NB4 (cell line): ENCODE data around the gene NCAM2.

Source experiments
- DNase-seq: peaks from one replicate; pipeline ENCODE4 v3.0.0; 2010; ENCODE audit warnings: low read depth
- H3K4me3 ChIP-seq: one replicate; pipeline ENCODE4 v1.5.1; 2011; ENCODE audit warnings: mild to moderate bottlenecking, low read depth, low read length, moderate library complexity
- CTCF ChIP-seq: IDR thresholded peaks from one replicate; pipeline ENCODE4 v1.5.1; 2012; ENCODE audit warnings: low read depth, low read length
- MYC ChIP-seq: IDR thresholded peaks from 2 replicates; pipeline ENCODE4 v1.6.1; 2011; ENCODE audit warnings: low read depth, low read length
- POLR2A ChIP-seq: IDR thresholded peaks from 2 replicates; pipeline ENCODE4 v1.6.1; 2011; ENCODE audit warnings: mild to moderate bottlenecking; ENCODE audit not compliant: insufficient read length; ENCODE audit errors: extremely low read depth
- TF ChIP-seq, protein P1 (sequence below): IDR thresholded peaks from 2 replicates; pipeline ENCODE4 v1.6.1; 2011; ENCODE audit warnings: low read depth, low read length

The NCAM2 gene

DNA sequence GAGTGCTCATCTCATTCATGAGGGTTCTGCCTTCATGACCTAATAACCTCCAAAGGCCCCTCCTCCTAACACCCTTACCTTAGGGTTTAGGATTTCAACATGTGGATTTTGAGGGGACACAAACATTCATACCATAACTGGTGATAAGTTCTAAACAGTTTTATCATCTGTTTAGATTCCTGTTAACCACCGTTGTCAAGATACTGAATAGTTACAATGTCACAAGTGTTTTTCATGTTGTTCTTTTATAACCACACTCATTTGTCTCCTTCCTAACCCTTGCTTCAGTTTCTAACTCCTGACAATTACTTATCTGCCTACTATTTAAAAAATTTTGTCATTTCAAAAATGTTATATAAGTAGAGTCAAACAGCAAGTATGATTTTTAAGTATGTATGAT is 86.0 kb downstream of the NCAM2 start:
- TF ChIP-seq POLR2A (no peak), CTCF (no peak), MYC (no peak)
- TF ChIP-seq, protein P1, sequence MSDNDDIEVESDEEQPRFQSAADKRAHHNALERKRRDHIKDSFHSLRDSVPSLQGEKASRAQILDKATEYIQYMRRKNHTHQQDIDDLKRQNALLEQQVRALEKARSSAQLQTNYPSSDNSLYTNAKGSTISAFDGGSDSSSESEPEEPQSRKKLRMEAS, result no peak
- no peak overlapping the region for H3K4me3 ChIP-seq
- DNase-seq, result no peak

GRCh38 chr21:21085206-21085605 is 87.0 kb downstream of the NCAM2 start:
- H3K4me3 ChIP-seq, result no peak overlapping the region
- no peak for DNase-seq
- no peak for TF ChIP-seq POLR2A
- TF ChIP-seq, protein P1, result no peak
- no peak for TF ChIP-seq CTCF
- no peak for TF ChIP-seq MYC

DNA sequence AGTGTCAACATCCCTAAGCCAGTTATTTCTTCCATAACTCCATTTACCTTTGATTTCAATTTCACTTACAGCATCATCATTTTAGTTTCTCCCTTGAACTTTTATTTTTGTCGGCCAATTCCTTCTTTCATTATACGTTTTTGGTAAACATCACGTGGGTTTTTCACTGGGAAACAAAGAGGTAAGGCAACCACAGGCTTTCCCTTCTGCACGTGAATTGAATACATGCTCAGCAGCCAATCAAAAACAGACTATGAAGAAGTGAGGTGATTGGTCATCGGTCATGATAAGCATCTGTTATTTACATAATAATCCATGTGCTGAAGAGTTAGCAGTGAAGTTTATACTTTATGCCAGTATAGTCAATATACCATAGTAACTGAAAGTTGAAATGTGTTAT is 98.7 kb downstream of the NCAM2 start:
- DNase-seq, result no peak
- no peak for TF ChIP-seq CTCF
- no peak for TF ChIP-seq MYC
- TF ChIP-seq, protein P1, result no peak
- TF ChIP-seq POLR2A, result no peak
- H3K4me3 ChIP-seq, result no peak overlapping the region

GRCh38 chr21:21097466-21097865 is 99.3 kb downstream of the NCAM2 start:
- no peak overlapping the region for H3K4me3 ChIP-seq
- DNase-seq, result no peak
- TF ChIP-seq POLR2A (no peak), MYC (no peak), CTCF (no peak)
- TF ChIP-seq, protein P1, result no peak

DNA sequence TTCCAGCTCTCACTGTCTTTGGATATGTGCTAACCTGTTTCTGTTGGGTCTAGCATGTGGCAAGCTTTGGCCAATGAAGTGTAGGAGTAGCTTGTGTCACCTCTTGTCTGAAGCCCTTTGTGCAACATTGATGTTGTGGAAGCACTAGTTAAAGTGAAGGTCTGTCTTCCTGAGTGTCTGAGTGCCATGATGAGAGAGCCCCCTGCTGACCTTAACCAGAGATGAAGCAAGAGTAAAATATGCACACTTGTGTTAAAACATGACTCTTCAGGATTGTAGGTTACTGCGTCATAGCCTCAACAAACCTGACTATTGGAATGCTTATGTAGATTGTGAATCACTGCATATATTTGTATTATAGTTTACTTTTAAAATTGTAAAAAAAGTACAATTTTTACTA is 103.7 kb downstream of the NCAM2 start:
- TF ChIP-seq CTCF, result peak; percentile 23
- TF ChIP-seq, protein P1, result no peak
- H3K4me3 ChIP-seq, result no peak overlapping the region
- peak; percentile 54 for DNase-seq

GRCh38 chr21:21102896-21103295 is 104.7 kb downstream of the NCAM2 start:
- no peak for DNase-seq
- no peak overlapping the region for H3K4me3 ChIP-seq
- TF ChIP-seq CTCF (no peak), POLR2A (no peak), MYC (no peak)
- TF ChIP-seq, protein P1, result no peak
